ENCODE results near the gene CD37.

DNA sequence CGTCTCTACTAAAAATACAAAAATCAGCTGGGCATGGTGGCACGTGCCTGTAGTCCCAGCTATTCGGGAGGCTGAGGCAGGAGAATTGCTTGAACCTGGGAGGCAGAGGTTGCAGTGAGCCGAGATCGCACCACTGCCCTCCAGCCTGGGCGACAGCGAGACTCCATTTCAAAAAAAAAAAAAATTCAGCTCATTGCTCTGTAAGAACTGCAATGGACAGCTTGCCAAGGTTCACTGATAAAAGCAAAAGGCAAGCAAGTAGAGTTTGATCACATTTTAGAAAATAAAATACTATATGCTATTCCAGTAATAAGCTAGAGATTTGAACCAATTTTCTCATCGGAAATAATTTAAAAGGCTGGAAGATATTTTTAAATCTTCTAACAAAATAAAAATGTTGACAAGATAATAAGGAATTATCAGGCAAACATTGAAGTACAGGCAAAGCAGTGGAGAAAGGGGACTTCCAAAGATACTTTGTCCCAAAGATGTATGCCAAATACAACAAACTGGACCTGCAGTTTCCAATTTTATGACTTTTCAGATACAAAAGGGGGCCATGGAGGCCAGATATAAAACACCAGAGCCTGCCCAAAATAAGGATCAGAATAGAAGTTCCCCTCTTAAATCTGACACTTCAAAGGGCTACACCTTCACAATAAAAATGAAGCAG is 39.9 kb upstream of the CD37 start:
- TF ChIP-seq, protein P1, sequence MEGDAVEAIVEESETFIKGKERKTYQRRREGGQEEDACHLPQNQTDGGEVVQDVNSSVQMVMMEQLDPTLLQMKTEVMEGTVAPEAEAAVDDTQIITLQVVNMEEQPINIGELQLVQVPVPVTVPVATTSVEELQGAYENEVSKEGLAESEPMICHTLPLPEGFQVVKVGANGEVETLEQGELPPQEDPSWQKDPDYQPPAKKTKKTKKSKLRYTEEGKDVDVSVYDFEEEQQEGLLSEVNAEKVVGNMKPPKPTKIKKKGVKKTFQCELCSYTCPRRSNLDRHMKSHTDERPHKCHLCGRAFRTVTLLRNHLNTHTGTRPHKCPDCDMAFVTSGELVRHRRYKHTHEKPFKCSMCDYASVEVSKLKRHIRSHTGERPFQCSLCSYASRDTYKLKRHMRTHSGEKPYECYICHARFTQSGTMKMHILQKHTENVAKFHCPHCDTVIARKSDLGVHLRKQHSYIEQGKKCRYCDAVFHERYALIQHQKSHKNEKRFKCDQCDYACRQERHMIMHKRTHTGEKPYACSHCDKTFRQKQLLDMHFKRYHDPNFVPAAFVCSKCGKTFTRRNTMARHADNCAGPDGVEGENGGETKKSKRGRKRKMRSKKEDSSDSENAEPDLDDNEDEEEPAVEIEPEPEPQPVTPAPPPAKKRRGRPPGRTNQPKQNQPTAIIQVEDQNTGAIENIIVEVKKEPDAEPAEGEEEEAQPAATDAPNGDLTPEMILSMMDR (IDR thresholded peaks at IDR 0.05): no peak
- TF ChIP-seq POLR2A (IDR thresholded peaks at IDR 0.05): no peak

Data from adrenal gland (tissue), 5 donors.